CD4-positive, alpha-beta T cell (primary cell): Measurements from ENCODE around the gene PPP1R9A. TPM values are rescaled to one million over a fixed set of nuclear protein-coding genes. Genes with fewer than 3 reads are reported as not detected.

Experiments used
- ATAC-seq: fragments of 200-7000 bp; cut with Tn5 transposase; one replicate; pipeline ENCODE4 v1.10.0; 2022; ENCODE audit warnings: mild to moderate bottlenecking; ENCODE audit not compliant: poor library complexity
- CTCF ChIA-PET: fragments of 350-600 bp; sonication (Branson Sonifier 250); formaldehyde crosslinking; loops from one replicate; lab custom pipeline; 2021; ENCODE audit warnings: antibody characterized with exemption, inconsistent platforms; lab: Charles Lee
- POLR2A ChIA-PET: fragments of 350-600 bp; sonication (Branson Sonifier 250); formaldehyde crosslinking; loops from one replicate; lab custom pipeline; 2021; ENCODE audit warnings: antibody characterized with exemption, inconsistent platforms; lab: Charles Lee
- DNase-seq, 14 experiments: peaks; one replicate each; pipeline ENCODE4 v3.0.0-alpha.2; 2013 to 2020; ENCODE audit warnings: mixed read lengths in 2 of 14
- H3K27ac ChIP-seq, 2 donors: one replicate each; pipeline versions ENCODE4 v1.5.1 to v1.7.0; 2013; ENCODE audit warnings: low read length in 2 of 2, low read depth in 1 of 2, mild to moderate bottlenecking in 1 of 2
- H3K27me3 ChIP-seq, 2 experiments: 1 replicate in 1 of 2; 2 replicates in 1 of 2; pipeline versions ENCODE4 v1.6.1 to v1.7.0; 2013; ENCODE audit warnings: low read length in 2 of 2, control low read depth in 1 of 2, mild to moderate bottlenecking in 1 of 2, moderate library complexity in 1 of 2; ENCODE audit not compliant: insufficient read depth in 2 of 2, control insufficient read depth in 1 of 2
- H3K36me3 ChIP-seq: one replicate; pipeline ENCODE4 v1.6.1; 2013; ENCODE audit warnings: low read length, control low read depth; ENCODE audit not compliant: insufficient read depth
- H3K4me1 ChIP-seq: one replicate; pipeline ENCODE4 v1.6.1; 2013; ENCODE audit warnings: low read length, control low read depth; ENCODE audit not compliant: insufficient read depth
- H3K4me3 ChIP-seq: one replicate; pipeline ENCODE4 v1.5.1; 2013; ENCODE audit warnings: mild to moderate bottlenecking, low read length, moderate library complexity
- H3K9me3 ChIP-seq, 2 experiments: 1 replicate in 1 of 2; 2 replicates in 1 of 2; pipeline versions ENCODE4 v1.6.1 to v1.7.0; 2013; ENCODE audit warnings: low read length in 2 of 2, mild to moderate bottlenecking in 2 of 2, control low read depth in 1 of 2, moderate library complexity in 1 of 2; ENCODE audit not compliant: control insufficient read depth in 1 of 2, insufficient read depth in 1 of 2
- H3K27ac Mint-ChIP-seq: one replicate; pipeline ENCODE4 v1.8.0; 2020; ENCODE audit warnings: mixed read lengths
- H3K27me3 Mint-ChIP-seq: one replicate; pipeline ENCODE4 v1.8.0; 2021; ENCODE audit warnings: mixed read lengths
- H3K36me3 Mint-ChIP-seq: one replicate; pipeline ENCODE4 v1.8.0; 2021; ENCODE audit warnings: low read depth, mixed read lengths
- H3K4me1 Mint-ChIP-seq: one replicate; pipeline ENCODE4 v1.8.0; 2021; ENCODE audit warnings: low read depth, mixed read lengths
- H3K4me3 Mint-ChIP-seq: one replicate; pipeline ENCODE4 v1.8.0; 2020; ENCODE audit warnings: mild to moderate bottlenecking, mixed read lengths
- H3K9me3 Mint-ChIP-seq: one replicate; pipeline ENCODE4 v1.8.0; 2020; ENCODE audit warnings: mixed read lengths
- intact Hi-C, 2 experiments: fragments of 100-400 bp; cut with DNase I in 1 of 2; cut with micrococcal nuclease in 1 of 2; formaldehyde crosslinking; loops; one replicate each; pipeline versions ENCODE4 v1.15.1 to v1.9.0; 2023 to 2025; cut with DNase I, micrococcal nuclease
- total RNA-seq, 174 experiments: library from RNA in 2 of 174; stranded (reverse) in 2 of 174; gene quantifications; one replicate each; pipeline ENCODE4 v1.2.3 and lab custom pipeline; 2021 to 2026
- TF ChIP-seq, protein P1 (sequence below): fragments of 200-600 bp; IDR thresholded peaks from one replicate; pipeline ENCODE4 v1.8.0; 2022; ENCODE audit warnings: antibody characterized with exemption, mild to moderate bottlenecking

The PPP1R9A gene
- total RNA-seq, 2 experiments from 2014 or later, result not detected

DNA sequence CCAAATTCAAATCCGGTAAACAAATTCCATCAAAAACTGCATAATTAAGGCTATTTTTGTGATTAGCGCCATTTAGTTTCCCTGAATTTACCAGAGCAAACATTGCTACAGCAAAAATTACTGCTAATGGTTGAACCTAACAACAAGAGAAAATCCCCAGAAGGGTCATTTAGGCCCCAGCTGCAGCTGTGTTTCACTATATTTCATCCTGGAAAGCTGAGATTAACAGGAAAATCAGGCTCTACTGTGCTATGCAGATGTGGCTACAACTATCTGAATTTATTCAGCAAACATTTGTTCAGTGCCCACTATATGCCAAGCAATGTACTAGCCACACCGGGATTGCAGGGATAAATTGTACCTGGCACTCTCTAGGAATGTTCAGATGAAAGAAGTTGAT is 312.9 kb downstream of the PPP1R9A start:
- Histone ChIP-seq H3K27ac (no peak overlapping the region), H3K9me3 (no peaks in the 10 kb centered on the region), H3K27me3 (no peaks in the 10 kb centered on the region), H3K4me3 (no peak overlapping the region), H3K4me1 (no peaks in the 10 kb centered on the region), H3K36me3 (no peaks in the 10 kb centered on the region)
- intact Hi-C loops, result no loop called here
- Mint-ChIP-seq H3K4me3 (no peak overlapping the region), H3K27ac (no peak overlapping the region), H3K27me3 (no peaks in the 10 kb centered on the region), H3K9me3 (peaks cover 2% of the 10 kb centered on the region), H3K4me1 (no peaks in the 10 kb centered on the region), H3K36me3 (no peaks in the 10 kb centered on the region)
- ChIA-PET POLR2A (no interaction called here), CTCF (no interaction called here)
- no peak for DNase-seq
- TF ChIP-seq, protein P1, sequence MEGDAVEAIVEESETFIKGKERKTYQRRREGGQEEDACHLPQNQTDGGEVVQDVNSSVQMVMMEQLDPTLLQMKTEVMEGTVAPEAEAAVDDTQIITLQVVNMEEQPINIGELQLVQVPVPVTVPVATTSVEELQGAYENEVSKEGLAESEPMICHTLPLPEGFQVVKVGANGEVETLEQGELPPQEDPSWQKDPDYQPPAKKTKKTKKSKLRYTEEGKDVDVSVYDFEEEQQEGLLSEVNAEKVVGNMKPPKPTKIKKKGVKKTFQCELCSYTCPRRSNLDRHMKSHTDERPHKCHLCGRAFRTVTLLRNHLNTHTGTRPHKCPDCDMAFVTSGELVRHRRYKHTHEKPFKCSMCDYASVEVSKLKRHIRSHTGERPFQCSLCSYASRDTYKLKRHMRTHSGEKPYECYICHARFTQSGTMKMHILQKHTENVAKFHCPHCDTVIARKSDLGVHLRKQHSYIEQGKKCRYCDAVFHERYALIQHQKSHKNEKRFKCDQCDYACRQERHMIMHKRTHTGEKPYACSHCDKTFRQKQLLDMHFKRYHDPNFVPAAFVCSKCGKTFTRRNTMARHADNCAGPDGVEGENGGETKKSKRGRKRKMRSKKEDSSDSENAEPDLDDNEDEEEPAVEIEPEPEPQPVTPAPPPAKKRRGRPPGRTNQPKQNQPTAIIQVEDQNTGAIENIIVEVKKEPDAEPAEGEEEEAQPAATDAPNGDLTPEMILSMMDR, result no peak
- no peak for ATAC-seq

DNA sequence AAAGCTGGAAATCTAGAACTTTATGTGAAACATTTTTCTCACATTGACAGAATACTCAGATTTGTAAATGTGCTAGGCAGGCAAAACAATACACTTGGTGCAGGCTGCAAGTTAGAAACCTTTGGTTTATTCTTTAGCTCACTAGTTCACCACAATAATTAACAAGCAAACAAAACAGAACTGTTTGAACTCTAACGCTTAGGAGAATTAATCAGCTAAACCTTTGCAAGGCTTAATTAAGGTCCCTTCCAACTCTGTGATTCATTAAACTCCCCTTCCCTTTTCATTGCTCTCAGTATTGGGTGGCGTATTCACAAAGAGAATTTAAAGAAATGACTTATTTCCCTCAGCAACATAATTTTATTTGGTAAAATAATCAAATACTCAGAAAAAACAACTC is 317.9 kb downstream of the PPP1R9A start:
- ChIA-PET CTCF (no interaction called here), POLR2A (no interaction called here)
- intact Hi-C loops, result no loop called here
- TF ChIP-seq, protein P1, result no peak
- DNase-seq (no peak), ATAC-seq (no peak)
- H3K9me3 Mint-ChIP-seq, result peaks cover 2% of the 10 kb centered on the region
- peaks cover 0 to 3% of the 10 kb centered on the region in 2 experiments for H3K9me3 ChIP-seq
- H3K4me3 Mint-ChIP-seq, result no peak overlapping the region
- no peak overlapping the region for H3K27ac Mint-ChIP-seq
- no peaks in the 10 kb centered on the region for H3K4me1 ChIP-seq
- no peaks in the 10 kb centered on the region for H3K36me3 ChIP-seq
- peaks cover 0 to 8% of the 10 kb centered on the region in 2 experiments for H3K27me3 ChIP-seq
- H3K27ac ChIP-seq, result no peak overlapping the region
- no peaks in the 10 kb centered on the region for H3K4me1 Mint-ChIP-seq
- H3K27me3 Mint-ChIP-seq, result no peaks in the 10 kb centered on the region
- H3K4me3 ChIP-seq, result no peak overlapping the region
- H3K36me3 Mint-ChIP-seq, result no peaks in the 10 kb centered on the region

DNA sequence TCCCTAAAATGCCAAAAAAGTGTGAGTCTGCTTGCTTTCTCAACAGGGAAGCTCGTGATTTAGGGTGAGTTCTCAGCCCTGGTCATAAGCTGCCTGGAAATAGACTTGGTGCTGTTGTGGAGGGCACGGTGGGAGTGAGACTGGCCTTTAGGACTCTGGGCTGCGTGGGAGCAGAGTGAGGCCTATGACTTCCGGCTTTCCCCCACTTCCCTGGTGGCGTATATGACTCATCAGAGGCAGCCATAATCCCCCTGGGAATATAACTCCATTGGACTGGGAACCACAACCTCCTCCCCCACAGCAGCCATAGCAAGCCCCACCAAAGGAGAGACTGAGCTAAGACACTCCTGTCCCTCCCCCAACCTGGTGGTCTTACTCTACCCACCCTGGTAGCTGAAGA is 321.9 kb downstream of the PPP1R9A start:
- Mint-ChIP-seq H3K27ac (no peak overlapping the region), H3K27me3 (no peaks in the 10 kb centered on the region), H3K9me3 (peaks cover 2% of the 10 kb centered on the region), H3K4me3 (no peak overlapping the region), H3K36me3 (no peaks in the 10 kb centered on the region), H3K4me1 (no peaks in the 10 kb centered on the region)
- peaks cover 0 to 8% of the 10 kb centered on the region in 2 experiments for H3K27me3 ChIP-seq
- H3K36me3 ChIP-seq, result no peaks in the 10 kb centered on the region
- TF ChIP-seq, protein P1, result no peak
- no peak overlapping the region for H3K27ac ChIP-seq
- H3K4me3 ChIP-seq, result no peak overlapping the region
- DNase-seq, result no peak
- no peaks in the 10 kb centered on the region for H3K4me1 ChIP-seq
- POLR2A ChIA-PET, result interaction anchor here (0.7 kb wide), 1 partner anchor 147 kb away, joined by 3 read pairs; no protein-coding TSS in a partner anchor
- intact Hi-C loops, result no loop called here
- peaks cover 0 to 3% of the 10 kb centered on the region in 2 experiments for H3K9me3 ChIP-seq
- no peak for ATAC-seq
- CTCF ChIA-PET, result no interaction called here
